GM12891 (cell line): ENCODE data around the gene GPHA2.

Experiments
- POLR2A ChIP-seq: IDR thresholded peaks from 2 replicates; pipeline ENCODE4 v1.6.1; 2011; ENCODE audit warnings: low read depth, low read length, control low read depth
- POLR2AphosphoS5 ChIP-seq: IDR thresholded peaks from 2 replicates; pipeline ENCODE4 v1.6.1; 2011; ENCODE audit warnings: low read depth, low read length, control low read depth

DNA sequence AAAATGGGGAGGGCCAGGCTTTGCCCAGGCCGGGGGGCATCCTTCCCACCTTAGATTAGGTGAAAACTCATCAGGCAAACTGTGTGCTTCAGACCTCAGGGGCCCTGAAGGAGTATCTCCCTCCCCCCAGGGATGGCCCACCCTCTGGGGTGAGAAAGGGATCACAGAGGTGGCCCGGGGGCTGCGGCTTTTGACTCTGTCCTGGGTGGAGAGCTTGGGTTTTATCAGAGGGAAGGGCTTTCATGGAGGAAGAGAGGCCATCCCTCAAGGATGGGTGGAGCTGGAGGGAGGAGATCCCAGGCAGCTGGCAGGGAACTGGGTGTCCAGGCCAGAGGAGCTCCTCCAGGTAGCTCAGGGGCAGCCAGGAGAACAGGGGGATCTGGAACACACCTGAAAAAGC is 14.3 kb downstream of the GPHA2 start:
- no peak for TF ChIP-seq POLR2AphosphoS5
- no peak for TF ChIP-seq POLR2A
